Lower lobe of right lung (tissue), 2 donors: Measurements from ENCODE around the gene GAB2. TPM values are rescaled to one million over a fixed set of nuclear protein-coding genes. Genes with fewer than 3 reads are reported as not detected.

Source experiments
- ATAC-seq, 2 donors: fragments of 200-7000 bp; cut with Tn5 transposase; one replicate each; pipeline ENCODE4 v1.9.1; 2020 to 2022; ENCODE audit warnings: mild to moderate bottlenecking in 2 of 2, moderate library complexity in 2 of 2
- DNase-seq: peaks from one replicate; pipeline ENCODE4 v3.0.0-alpha.2; 2020
- H3K27ac ChIP-seq: fragments of 200-600 bp; one replicate; pipeline ENCODE4 v1.8.0; 2022
- H3K27me3 ChIP-seq: fragments of 200-600 bp; one replicate; pipeline ENCODE4 v1.8.0; 2022; ENCODE audit warnings: low read depth
- H3K36me3 ChIP-seq: fragments of 200-600 bp; one replicate; pipeline ENCODE4 v1.8.0; 2022; ENCODE audit warnings: mild to moderate bottlenecking
- H3K4me1 ChIP-seq: fragments of 200-600 bp; one replicate; pipeline ENCODE4 v1.8.0; 2022
- H3K4me3 ChIP-seq: fragments of 200-600 bp; one replicate; pipeline ENCODE4 v1.8.0; 2022; ENCODE audit warnings: mild to moderate bottlenecking
- H3K9me3 ChIP-seq: fragments of 200-600 bp; one replicate; pipeline ENCODE4 v1.8.0; 2022
- CTCF ChIP-seq: fragments of 200-600 bp; IDR thresholded peaks from one replicate; pipeline ENCODE4 v1.8.0; 2022; ENCODE audit warnings: antibody characterized with exemption, mild to moderate bottlenecking
- intact Hi-C: fragments of 100-400 bp; cut with DNase I; formaldehyde crosslinking; loops from one replicate; pipeline ENCODE4 v1.11.0; 2022
- total RNA-seq: library from RNA; stranded (reverse); fragmentation: NEBNext Ultra II Directional; extraction: Animal tissue kit (Norgen Biotek cat#: 25700); gene quantifications from one replicate; pipeline ENCODE4 v1.2.1, GENCODE V29; 2021
- donor health status: DM: no; HTN: yes; CAD: no; lungs with severe emphysema.

GAB2 gene
- total RNA-seq, 1 donor from 2014 or later: 64.2 TPM

DNA sequence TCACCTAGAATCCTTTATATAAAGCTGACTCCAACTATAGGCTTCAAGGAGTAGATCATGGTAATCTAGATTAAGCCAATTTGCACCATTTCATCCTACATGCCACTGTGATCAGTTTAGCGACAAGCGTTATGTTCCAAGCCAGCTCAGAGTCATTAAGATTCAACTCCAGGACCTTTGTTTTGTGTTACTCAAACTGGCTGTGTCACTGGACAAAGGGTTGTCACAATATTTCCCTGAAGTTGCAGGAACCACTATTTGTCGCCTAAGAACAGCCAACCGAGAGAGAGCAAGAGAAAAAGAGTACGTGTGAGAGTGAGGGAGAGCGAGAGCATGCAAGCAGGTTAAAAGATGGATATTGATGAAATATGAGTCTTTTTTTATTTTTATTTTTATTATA, 124.1 kb downstream of the GAB2 start:
- ATAC-seq: no peak
- no peak overlapping the region for H3K4me3 ChIP-seq
- H3K27me3 ChIP-seq: no peaks in the 10 kb centered on the region
- intact Hi-C loops: no loop called here
- H3K9me3 ChIP-seq: no peaks in the 10 kb centered on the region
- no peak for TF ChIP-seq CTCF
- no peak for DNase-seq
- peaks cover 53% of the 10 kb centered on the region for H3K4me1 ChIP-seq
- no peaks in the 10 kb centered on the region for H3K36me3 ChIP-seq
- peak overlapping the region; percentile 32 for H3K27ac ChIP-seq

DNA sequence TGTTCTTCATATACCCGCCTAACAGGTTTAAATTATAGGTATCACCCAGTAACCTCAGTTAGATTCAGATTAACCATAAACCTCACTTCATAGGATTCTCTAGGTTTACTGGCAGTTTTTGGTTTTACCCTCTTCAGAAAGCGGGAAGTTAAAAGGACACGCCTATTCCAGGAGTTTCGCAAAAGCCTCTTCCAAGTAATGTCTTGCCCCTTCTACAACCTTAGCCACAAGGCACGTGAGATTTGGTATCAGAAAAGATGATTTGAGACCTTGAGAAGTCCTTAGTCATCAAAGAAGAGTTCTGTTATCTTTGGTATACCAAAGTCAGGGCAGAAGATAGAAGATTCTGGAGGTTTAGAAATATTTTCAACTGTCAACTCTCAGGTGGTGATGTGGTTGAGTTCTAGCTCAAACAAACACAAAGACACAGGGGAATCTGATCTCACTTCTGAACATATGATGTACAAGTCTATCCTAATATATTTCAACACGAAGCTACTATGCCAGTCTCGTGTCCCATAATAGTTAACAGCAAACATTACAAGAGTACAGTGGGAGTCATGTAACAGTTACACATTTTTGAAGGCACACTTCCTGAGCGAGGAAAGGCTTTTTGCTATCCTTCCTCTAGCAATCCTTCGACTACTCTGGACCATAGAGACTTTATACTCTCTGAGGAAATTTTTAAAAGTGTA, 125.4 kb downstream of the GAB2 start:
- Histone ChIP-seq H3K36me3 (no peaks in the 10 kb centered on the region), H3K4me3 (no peak overlapping the region), H3K27ac (peak overlapping the region; percentile 75), H3K27me3 (no peaks in the 10 kb centered on the region), H3K4me1 (peaks cover 51% of the 10 kb centered on the region), H3K9me3 (no peaks in the 10 kb centered on the region)
- DNase-seq (no peak), ATAC-seq (peak; percentile 58 to 60)
- intact Hi-C loops: no loop called here
- TF ChIP-seq CTCF: no peak

GRCh38 chr11:78291503-78292108, 126.0 kb downstream of the GAB2 start:
- Histone ChIP-seq H3K9me3 (no peaks in the 10 kb centered on the region), H3K4me3 (no peak overlapping the region), H3K27me3 (no peaks in the 10 kb centered on the region), H3K36me3 (no peaks in the 10 kb centered on the region), H3K4me1 (peaks cover 51% of the 10 kb centered on the region), H3K27ac (peak overlapping the region; percentile 75)
- DNase-seq (no peak), ATAC-seq (peak in 1 of 2 donors; percentile 2)
- intact Hi-C loops: no loop called here
- no peak for TF ChIP-seq CTCF

- no peak overlapping the region for H3K4me3 ChIP-seq
- peaks cover 49% of the 10 kb centered on the region for H3K4me1 ChIP-seq
- no peaks in the 10 kb centered on the region for H3K36me3 ChIP-seq
- ATAC-seq (peak; percentile 85 to 92), DNase-seq (no peak)
- intact Hi-C loops: no loop called here
- no peaks in the 10 kb centered on the region for H3K27me3 ChIP-seq
- no peak for TF ChIP-seq CTCF
- no peaks in the 10 kb centered on the region for H3K9me3 ChIP-seq
- H3K27ac ChIP-seq: peak overlapping the region; percentile 75
Observed at GRCh38 chr11:78290293-78291176, 127.1 kb downstream of the GAB2 start.

GRCh38 chr11:78289552-78290292, 127.9 kb downstream of the GAB2 start:
- DNase-seq (no peak), ATAC-seq (peak; percentile 16 to 20)
- Histone ChIP-seq H3K27ac (peak overlapping the region; percentile 75), H3K9me3 (no peaks in the 10 kb centered on the region), H3K4me1 (peaks cover 44% of the 10 kb centered on the region), H3K27me3 (no peaks in the 10 kb centered on the region), H3K4me3 (no peak overlapping the region), H3K36me3 (no peaks in the 10 kb centered on the region)
- no peak for TF ChIP-seq CTCF
- intact Hi-C loops: no loop called here
